Middle frontal gyrus (tissue), 1 donor: ENCODE results near the gene NRROS.
A peak's percentile ranks its signal among the peaks of the same experiment; 100 is the strongest.
"Not testable (repeated sequence)": the region's sequence is repeated elsewhere in the genome, so short reads cannot be mapped to it uniquely, and the experiment has no call there.

Experiments used
- DNase-seq: peaks from one replicate; pipeline ENCODE4 v3.0.0-alpha.2; 2015; ENCODE audit warnings: low spot score; ENCODE audit errors: extremely low spot score

Gene NRROS

DNA sequence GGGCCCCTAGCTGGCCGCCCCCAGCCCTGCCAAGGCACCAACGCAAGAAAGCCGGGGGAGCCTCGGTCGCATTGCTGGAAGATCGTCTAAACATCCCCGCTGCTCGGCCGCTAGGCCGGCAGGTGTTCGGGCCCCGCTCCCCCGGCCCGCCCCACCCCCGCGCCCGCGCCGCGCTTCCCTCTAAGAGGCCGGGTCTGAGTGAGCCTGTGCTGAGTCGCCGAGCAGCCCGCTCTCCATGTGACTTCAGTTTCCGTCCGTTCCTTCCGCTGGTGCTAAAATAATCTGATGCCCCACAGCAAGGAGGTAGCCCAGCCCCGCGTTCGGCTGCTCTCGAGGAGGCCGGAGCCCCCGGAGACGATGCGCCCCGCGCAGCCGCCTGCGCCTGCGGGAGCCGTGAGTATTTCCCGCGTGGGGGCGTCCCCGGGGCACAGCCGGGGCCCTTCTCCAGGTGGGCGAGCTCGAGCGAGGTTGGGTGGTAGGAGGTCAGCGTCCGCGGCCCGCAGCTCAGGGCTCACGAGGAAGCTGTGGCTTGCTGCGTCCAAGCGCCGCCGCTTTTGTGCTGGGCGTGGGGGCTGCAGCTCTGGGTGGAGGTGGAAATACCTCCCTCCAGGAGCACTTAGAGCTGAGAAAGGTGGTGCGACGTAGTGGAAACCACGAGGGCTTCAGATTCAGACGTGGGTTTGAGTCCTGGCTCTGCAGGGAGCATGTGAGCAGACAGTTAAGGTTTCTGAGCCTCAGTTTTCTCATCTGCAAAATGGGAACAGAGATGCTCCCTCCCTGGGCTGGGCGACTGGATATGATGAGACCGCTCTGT is at the start of gene NRROS:
Gene NRROS (plus strand): TSS at position 212 of the 814 bp plus-strand sequence. CDS start 14,846 bp downstream, outside the sequence.
- peak; percentile 50 for DNase-seq

DNA sequence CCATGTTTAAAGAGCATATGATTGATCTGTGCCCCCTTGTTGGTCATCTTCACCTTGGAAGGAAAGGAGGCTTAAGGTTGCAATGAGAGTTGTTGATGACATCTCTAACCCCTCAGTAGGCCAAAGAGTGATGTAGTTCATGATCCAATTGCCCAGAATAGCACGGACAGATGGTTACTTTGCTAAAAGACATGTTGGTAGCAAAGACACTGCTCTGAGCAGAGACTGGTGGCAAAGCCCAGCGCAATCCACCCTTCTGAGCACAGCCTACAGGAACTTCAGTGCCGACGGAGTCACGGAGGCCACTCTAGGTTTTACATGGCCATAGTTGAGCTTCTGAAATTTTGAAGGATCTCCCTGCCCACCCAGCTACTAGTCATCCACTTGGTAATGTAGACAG is 49.2 kb upstream of the NRROS start:
- DNase-seq: no peak

DNA sequence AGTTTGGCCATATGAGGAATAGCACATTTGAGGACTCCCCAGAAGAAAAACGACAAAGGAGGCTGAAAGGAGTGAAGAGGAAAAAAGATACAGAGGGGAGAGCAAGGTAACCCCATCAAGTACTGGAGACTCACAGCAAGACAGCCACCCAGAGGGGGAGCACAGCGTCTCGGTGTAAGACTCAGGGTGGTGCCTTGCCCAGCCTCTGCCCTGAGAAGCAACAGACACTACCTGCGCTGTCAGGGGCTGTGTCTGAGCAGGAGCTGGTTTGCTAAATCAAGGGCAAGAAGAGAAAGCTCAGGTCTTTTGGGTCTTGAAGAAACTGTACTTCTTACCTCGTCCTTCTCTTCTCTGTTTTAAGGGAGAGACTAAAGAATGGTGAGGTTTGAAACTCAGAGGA is 43.1 kb upstream of the NRROS start:
- no peak for DNase-seq

DNA sequence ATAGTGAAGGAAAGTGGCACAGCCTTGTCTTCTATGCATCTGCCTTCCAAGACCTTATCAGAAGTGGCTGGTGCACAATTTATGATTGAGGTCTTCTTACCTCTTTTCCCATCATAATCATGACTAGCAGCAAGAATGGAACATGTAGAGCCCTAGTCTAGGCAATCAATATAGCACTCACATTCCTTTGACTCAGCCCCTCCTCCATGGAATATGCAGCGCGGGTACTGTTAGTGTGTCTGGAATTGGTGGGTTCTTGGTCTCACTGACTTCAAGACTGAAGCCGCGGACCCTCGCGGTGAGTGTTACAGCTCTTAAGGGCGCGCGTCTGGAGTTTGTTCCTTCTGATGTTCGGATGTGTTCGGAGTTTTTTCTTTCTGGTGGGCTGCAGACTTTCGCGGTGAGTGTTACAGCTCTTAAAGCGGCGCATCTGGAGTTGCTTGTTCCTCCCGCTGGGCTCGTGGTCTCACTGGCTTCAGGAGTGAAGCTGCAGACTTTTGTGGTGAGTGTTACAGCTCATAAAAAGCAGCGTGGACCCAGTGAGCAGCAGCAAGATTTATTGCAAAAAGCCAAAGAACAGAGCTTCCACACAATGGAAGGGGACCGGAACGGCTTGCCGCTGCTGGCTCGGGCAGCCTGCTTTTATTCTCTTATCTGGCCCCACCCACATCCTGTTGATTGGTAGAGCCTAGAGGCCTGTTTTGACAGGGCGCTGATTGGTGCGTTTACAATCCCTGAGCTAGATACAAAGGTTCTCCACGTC is 41.3 kb upstream of the NRROS start:
- not testable (repeated sequence) for DNase-seq

DNA sequence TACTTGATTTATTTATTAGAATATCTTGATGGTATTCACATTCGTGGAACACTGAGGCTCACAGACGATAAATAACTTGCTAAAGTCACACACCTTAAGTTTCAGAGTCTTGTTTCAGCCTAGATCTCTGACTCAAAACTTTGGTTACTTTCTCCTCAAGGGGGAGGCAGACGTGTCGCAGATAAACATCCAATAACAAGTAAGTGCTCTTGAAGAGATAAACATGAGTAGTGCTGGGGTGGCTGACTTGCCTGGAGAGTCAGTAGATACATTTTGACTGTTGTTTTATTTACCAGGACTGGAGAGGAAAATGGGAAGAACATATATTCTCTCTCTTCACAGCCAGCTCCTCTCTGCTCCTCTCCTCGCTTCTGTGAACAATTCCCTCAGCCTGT is 39.8 kb upstream of the NRROS start:
- no peak for DNase-seq

DNA sequence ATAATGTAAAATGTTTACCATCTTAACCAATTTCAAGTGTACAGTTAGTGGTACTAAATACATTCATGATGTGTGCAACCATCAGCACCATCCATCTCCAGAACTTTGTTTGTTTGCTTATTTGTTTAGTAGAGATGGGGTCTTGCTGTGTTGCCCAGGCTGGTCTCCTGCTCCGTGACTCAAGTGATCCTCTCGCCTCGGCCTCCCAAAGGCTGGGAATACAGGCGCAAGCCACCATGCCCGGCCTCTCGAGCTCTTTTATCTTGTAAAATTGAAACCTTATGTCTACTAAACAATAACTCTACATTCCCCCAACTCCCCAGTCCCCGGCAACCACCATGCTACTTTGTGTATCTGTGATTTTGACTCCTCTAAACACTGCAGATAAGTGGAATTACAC is 39.1 kb upstream of the NRROS start:
- DNase-seq: no peak

DNA sequence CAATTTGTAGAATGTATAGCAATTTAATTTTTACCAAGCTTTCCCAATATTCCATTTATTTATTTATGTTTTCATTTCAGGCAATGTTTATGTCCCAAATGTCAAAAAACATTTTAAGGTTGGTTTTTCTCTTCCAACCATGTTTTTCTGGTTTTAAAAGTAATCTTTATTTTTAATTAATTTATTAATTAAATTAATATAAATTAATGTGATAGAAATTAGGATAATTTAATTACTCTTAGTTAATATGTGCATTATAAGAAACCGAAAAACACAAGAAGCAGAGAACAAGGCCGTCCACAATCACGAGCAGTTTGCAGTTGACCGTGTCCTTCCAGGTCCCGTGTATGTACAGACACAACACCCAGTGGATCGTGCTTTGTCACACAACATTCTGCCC is 36.8 kb upstream of the NRROS start:
- DNase-seq: no peak

DNA sequence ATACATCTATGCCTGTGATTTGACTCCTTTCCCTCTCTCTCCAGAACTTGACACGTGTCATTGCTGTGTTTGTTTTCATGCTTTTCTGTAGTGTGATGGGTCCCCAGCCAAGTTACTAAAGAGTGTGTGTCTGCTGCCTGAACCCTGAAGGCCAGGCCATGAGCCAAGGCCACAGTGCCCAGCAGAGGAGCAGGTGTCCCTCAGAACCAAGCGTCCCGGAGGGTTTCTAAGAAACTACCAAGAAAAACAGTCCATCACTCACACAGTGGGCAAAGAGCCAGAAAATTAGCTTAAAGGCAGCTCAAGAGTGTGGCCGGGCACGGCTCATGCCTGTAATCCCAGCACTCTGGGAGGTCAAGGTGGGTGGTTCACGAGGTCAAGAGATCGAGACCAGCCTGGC is 35.8 kb upstream of the NRROS start:
- no peak for DNase-seq

DNA sequence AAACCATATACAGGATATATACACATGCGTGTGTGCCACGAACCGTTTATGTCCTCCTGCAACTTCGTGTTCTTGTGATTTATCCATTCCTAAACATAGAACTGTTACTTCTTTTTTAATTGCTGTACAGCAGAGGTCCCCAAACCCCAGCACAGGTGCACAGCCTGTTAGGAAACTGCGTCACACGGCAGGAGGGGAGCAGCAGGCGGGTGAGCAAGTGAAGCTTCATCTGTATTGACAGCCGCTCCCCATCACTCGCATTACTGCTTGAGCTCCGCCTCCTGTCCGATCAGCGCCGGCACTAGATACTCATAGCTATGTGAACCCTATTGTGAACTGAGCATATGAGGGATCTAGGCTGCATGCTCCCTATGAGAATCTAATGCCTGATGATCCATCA is 34.9 kb upstream of the NRROS start:
- no peak for DNase-seq

DNA sequence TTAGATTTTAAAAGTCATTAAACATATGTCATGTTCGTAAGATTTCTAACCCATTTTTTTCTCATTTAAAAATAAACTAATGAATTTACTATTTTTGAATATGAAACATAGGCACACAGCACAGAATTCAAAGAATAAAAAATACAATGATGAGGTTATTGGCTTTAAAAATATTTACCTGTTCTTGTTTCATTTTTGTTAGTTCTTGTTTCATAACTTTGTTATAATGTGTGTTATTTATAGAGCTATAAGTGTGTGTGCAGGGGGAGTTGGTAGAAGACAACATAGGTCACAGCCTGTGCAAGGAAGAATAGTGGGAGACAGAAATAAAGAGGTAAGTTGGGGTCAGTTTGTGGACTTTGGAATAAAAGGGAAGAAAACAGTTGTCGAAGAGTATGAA is 30.8 kb upstream of the NRROS start:
- DNase-seq: no peak

DNA sequence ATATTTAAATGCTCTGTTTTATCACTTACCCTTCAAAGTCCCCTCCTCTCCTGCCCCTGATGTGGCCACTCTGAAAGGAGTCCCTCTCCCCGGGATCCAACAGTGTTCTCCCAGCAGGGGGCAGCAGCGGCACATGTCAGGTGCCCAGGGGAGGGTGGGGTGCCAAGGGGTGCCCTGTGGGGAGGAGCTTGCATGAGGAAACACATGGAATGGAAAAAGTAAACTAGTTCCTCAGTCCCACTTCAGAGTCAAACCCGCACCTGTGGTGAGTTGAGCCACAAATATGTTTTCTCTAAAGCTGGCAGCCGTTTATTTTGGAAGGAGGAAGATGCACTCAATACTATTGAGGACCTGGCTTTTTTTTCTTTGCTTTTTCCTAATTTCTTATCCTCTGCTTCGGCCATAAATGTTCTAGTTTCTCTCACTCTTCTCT is 30.1 kb upstream of the NRROS start:
- peak; percentile 25 for DNase-seq

DNA sequence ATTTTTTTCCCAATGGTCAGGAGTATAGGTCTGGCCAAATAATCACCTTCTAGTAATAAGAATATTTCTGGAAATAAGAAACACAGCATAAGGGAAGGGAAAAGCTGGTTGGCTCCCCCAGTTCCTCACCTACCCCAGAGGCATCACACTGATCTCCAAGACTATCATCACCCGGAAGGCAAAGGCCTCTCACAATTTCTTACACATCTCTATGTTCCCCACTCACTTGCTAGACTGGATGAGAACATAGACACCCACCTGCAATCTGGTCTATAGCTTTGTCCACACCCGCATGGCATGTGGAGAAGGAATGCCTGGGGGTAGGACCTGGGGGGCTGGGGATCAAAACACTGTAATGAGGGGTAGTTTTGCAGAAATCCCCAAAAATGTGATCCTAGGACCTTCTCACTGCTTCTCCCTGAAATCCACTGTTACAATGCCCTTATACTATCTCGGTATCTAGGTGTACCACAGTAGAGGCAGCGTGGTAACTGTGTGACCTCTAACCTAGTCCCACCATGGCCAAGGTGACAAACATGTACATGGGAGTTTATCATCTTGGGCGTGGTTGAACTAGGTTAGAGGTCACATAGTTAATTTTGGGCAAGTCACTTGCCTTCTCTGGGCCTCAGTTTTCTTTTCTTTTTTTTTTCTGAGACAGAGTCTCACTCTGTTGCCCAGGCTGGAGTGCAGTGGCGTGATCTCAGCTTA is 29.5 kb upstream of the NRROS start:
- DNase-seq: no peak

DNA sequence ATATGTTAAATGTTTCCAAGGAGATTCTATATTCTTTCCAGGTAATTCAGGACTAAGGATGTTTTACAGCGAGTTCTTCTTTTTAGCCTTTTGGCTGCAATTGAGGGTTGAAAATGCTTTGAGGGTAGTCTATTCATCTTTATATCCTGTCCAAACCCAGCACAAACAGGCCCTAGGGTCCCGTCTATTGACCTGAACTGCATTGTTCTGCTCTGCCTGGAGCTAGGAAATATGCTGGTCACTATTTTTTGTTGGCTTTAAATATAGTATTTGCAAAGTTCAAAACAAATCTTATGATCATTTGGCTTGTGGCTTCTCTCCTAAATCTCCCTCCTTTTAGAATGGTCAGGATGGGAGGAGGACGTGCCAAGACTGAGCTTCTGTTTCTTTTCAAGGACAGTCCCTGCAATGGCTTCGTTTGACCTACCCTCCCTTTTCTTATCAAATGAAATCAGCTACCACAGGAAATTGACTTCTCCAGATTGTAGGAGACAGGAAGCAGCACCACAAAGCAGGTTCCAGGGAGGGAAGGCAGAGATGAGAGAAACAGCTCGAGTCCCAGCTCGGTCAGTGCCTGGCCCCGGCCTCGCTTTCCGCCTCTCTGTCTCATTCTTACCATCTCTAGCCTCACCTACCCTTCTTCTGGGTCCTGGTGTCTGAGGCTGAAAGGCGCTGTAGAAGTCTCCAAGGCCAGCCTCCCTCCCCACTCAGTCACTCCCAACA is 27.6 kb upstream of the NRROS start:
- DNase-seq: no peak

DNA sequence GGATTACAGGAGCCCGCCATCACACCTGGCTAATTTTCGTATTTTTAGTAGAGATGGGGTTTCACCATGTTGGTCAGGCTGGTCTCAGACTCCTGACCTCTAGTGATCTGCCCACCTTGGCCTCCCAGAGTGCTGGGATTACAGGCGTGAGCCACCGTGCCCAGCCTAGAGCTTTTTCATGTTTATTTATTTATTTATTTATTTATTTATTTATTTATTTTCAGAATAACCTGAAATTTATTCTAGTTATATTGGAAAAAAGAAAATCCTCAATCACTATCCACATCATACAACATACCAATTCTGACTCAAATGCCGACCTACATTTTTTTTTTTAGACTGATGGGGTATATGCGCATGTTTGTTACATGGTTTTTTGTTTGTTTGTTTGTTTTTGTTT is 24.3 kb upstream of the NRROS start:
- not testable (repeated sequence) for DNase-seq

DNA sequence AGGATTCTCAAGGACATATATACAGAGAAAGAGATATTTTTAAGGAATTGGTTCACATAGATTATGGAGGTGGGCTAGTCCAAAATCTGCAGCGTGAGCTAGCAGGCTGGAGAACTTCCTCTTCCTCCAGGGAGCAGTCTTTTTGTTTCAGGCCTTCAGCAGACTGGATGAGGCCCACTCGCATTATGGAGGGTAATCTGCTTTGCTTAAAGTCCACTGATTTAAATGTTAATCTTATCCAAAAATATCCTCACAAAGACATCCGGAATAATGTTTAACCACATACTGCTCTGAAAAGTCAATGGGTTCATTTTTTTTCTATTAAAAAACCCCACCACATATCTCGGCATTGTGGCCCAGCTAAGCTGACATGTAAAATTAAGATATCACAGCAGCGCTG is 22.2 kb upstream of the NRROS start:
- DNase-seq: no peak

DNA sequence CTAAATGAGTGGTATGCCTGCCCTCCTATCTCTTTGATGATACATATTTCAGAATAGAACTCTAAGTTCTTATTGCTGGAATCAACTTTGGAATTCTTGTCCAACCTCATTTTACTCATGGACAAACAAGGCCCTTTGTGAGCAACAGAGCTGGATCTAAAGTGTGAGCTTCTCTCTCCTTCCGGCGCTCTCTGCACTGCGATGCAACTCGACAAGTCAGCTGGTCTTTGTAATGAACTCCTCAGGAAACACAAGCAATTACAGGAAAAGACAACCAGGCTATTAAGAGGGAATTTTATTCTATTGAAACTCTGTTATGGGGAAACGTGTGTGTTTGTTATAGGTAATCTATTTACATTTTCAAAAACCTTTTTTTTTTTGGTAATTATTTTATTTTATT is 20.3 kb upstream of the NRROS start:
- DNase-seq: no peak

DNA sequence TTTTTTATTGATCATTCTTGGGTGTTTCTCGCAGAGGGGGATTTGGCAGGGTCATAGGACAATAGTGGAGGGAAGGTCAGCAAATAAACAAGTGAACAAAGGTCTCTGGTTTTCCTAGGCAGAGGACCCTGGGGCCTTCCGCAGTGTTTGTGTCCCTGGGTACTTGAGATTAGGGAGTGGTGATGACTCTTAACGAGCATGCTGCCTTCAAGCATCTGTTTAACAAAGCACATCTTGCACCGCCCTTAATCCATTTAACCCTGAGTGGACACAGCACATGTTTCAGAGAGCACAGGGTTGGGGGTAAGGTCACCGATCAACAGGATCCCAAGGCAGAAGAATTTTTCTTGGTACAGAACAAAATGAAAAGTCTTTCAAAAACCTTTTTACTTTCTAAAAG is 19.9 kb upstream of the NRROS start:
- not testable (repeated sequence) for DNase-seq

DNA sequence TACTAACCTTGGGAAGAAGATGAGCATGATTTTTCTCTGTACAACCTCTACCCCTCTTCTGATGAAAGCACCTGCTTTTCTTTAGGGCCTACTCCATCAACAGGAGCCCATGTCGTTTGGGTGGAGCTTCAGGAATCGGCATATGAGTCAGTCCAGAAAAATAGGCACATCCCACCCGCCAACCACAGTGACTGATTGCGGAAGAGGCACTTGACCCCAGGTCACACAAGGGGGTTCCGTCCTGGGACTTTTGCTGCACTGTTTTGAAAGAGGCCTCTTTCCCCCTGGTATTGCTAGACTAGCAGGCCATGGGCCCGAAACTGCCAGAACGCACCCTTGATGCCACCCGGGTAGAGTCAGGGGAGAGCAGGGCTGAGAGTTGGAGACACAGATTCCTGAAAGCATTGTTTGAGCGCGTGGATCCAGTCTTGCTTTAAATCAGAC is 19.3 kb upstream of the NRROS start:
- no peak for DNase-seq

DNA sequence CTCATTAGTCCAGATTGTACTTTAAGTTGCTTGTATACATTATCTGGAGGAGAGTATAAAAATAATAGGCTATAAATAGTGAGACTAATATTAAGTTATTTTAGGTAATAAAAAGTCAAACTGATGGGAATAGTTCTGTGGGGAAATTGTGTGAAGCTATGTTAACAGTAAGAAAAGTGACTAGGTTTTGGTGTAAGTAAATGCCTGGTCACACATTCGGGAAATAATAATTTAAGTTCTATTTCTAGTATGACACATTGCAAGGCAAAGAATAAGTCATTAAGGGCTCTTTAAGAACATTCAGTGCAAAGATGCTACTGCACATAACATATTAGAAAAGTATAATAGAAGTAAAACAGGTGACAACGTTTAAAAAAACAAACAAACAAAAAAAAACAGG is 18.8 kb upstream of the NRROS start:
- no peak for DNase-seq

DNA sequence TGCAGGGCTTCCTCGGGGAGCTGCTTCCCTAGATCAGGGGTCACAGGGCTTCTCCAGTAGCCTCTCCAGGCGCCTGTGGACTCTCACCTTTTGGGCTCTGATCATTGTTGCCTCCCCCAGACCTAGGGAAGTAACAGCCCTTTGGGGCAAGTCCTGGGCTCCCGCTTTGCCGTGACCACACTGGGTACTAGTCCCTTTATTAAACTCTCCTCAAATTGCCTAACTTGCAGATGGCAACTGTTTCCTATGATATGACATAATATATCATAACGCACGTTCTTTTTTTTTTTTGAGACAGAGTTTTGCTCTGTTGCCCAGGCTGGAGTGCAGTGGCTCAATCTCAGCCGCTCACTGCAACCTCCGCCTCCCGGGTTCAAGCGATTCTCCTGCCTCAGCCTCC is 17.9 kb upstream of the NRROS start:
- no peak for DNase-seq

DNA sequence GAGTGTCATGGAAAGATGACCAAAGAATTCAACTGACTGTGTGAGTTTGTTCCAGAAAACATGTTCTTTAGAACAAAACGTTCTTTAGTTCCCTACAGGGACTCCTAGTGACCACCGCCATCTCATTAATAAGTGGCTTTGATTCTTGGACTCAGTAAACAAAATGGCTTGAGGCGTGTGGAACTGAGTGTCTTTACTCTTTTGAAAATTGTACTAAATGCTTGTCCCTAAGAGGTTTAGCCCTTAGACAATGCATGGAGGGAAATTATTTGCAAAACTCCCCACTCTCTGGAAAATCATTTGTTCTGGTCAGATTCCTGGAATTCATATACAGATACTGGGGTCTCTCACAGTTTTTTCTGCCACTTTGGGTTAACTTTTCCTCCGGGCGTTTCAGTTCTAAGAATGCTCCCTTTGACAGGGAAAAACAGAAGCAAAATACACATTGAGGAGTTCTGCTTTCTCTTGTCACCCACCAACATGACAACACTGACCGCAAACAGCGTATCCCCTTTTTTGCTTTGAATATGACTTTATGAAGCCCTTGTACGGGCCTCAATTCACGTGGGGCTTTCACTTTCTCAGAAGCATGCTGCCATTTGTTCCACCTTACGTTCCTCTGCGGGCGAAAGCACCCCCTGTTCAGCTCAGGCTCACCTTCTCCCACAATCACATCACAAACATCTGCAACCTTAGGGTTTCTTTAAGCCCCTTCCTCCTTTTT is 15.3 kb upstream of the NRROS start:
- DNase-seq: no peak
